H1 (cell line): ENCODE results near the gene STK33. TPM values are rescaled to one million over a fixed set of nuclear protein-coding genes. Genes with fewer than 3 reads are reported as not detected.

Experiments
- CTCF ChIA-PET: fragments of 300-600 bp; sonication (Branson Sonifier 250); formaldehyde crosslinking; loops from one replicate; lab custom pipeline; 2021; ENCODE audit not compliant: partially characterized antibody; lab: Charles Lee
- POLR2A ChIA-PET: fragments of 300-600 bp; sonication (Branson Sonifier 250); formaldehyde crosslinking; loops from one replicate; lab custom pipeline; 2021; ENCODE audit warnings: inconsistent platforms; ENCODE audit not compliant: partially characterized antibody; lab: Charles Lee
- DNase-seq, 2 experiments: peaks; one replicate each; pipeline versions ENCODE4 v3.0.0 to v3.0.0-alpha.2; 2010 to 2022; ENCODE audit warnings: low spot score in 2 of 2, low read depth in 1 of 2, mixed read lengths in 1 of 2
- FAIRE-seq: peaks from 2 replicates; lab custom pipeline; 2011; peaks lifted over from hg19 to GRCh38; lab: Jason Lieb, UNC
- H2AFZ ChIP-seq: 2 replicates; pipeline ENCODE4 v1.8.1; 2012; ENCODE audit warnings: low read length, inconsistent platforms
- H2AK5ac ChIP-seq: 2 replicates; pipeline ENCODE4 v1.6.1; 2013; ENCODE audit warnings: low read depth, low read length
- H2BK120ac ChIP-seq: replicated peaks from 2 replicates; pipeline ENCODE3; 2013; ENCODE audit warnings: low read depth, low read length, inconsistent platforms
- H2BK12ac ChIP-seq: 2 replicates; pipeline ENCODE4 v1.6.1; 2013; ENCODE audit warnings: low read depth, low read length
- H2BK15ac ChIP-seq: 2 replicates; pipeline ENCODE4 v1.6.1; 2013; ENCODE audit warnings: low read length
- H2BK20ac ChIP-seq: 2 replicates; pipeline ENCODE4 v1.6.1; 2013; ENCODE audit warnings: low read length
- H2BK5ac ChIP-seq: 2 replicates; pipeline ENCODE4 v1.6.1; 2013; ENCODE audit warnings: low read depth, low read length
- H3K14ac ChIP-seq: 2 replicates; pipeline ENCODE4 v1.6.1; 2013; ENCODE audit warnings: inconsistent platforms; ENCODE audit not compliant: insufficient read length
- H3K18ac ChIP-seq: 2 replicates; pipeline ENCODE4 v1.6.1; 2013; ENCODE audit warnings: low read length; ENCODE audit errors: extremely low read depth
- H3K23ac ChIP-seq: 2 replicates; pipeline ENCODE4 v1.6.1; 2013; ENCODE audit warnings: inconsistent platforms; ENCODE audit not compliant: insufficient read length
- H3K23me2 ChIP-seq: 2 replicates; pipeline ENCODE4 v1.6.1; 2013; ENCODE audit warnings: low read depth, low read length
- H3K27ac ChIP-seq: 2 replicates; pipeline ENCODE4 v1.6.1; 2011; ENCODE audit warnings: low read depth, low read length, inconsistent platforms
- H3K27me3 ChIP-seq, 4 experiments: replicated peaks in 1 of 4; 1 replicate in 1 of 4; 2 replicates in 3 of 4; pipeline versions ENCODE4 v1.6.1 to v1.8.1; 2011 to 2013; ENCODE audit warnings: low read length in 3 of 4, mild to moderate bottlenecking in 3 of 4, inconsistent platforms in 2 of 4, mixed read lengths in 2 of 4, moderate library complexity in 1 of 4; ENCODE audit not compliant: control insufficient read depth in 3 of 4, insufficient read depth in 3 of 4; ENCODE audit errors: extremely low read depth in 1 of 4
- H3K36me3 ChIP-seq, 4 experiments: 2 replicates each; pipeline versions ENCODE4 v1.6.1 to v1.8.1; 2011 to 2013; ENCODE audit warnings: mild to moderate bottlenecking in 4 of 4, low read length in 3 of 4, moderate library complexity in 2 of 4, control low read depth in 1 of 4, inconsistent platforms in 1 of 4; ENCODE audit not compliant: insufficient read depth in 4 of 4, control insufficient read depth in 2 of 4
- H3K4ac ChIP-seq: replicated peaks from 2 replicates; pipeline ENCODE3; 2013; ENCODE audit warnings: low read length, low read depth, mixed read lengths, inconsistent platforms; ENCODE audit not compliant: insufficient read length
- H3K4me1 ChIP-seq, 4 experiments: replicated peaks in 1 of 4; 1 replicate in 1 of 4; 2 replicates in 3 of 4; pipeline versions ENCODE4 v1.6.1 to v1.8.1; 2011 to 2013; ENCODE audit warnings: low read length in 3 of 4, inconsistent platforms in 2 of 4, mixed read lengths in 1 of 4; ENCODE audit not compliant: insufficient read depth in 4 of 4, control insufficient read depth in 3 of 4
- H3K4me2 ChIP-seq, 2 experiments: 2 replicates each; pipeline versions ENCODE4 v1.6.1 to v1.8.1; 2011 to 2013; ENCODE audit warnings: low read depth in 2 of 2, low read length in 2 of 2, control low read depth in 1 of 2, inconsistent platforms in 1 of 2, mild to moderate bottlenecking in 1 of 2; ENCODE audit not compliant: insufficient read depth in 1 of 2
- H3K4me3 ChIP-seq, 4 experiments: fragments of 200-600, 300-600 bp in 1 of 4; sonication (generic), shearing (Covaris generic), sonication (Bioruptor Twin) in 1 of 4; 2 replicates each; pipeline versions ENCODE4 v1.5.1 to v1.8.1; 2011 to 2016; ENCODE audit warnings: low read length in 4 of 4, low read depth in 3 of 4, control low read depth in 2 of 4, inconsistent platforms in 2 of 4, mild to moderate bottlenecking in 2 of 4, mixed read lengths in 1 of 4, moderate library complexity in 1 of 4; ENCODE audit not compliant: insufficient read depth in 2 of 4; ENCODE audit errors: extremely low read depth in 1 of 4
- H3K56ac ChIP-seq: replicated peaks from 2 replicates; pipeline ENCODE3; 2013; ENCODE audit warnings: low read depth, mild to moderate bottlenecking, mixed read lengths, low read length, inconsistent platforms; ENCODE audit not compliant: insufficient read length
- H3K79me1 ChIP-seq: 2 replicates; pipeline ENCODE4 v1.6.1; 2013; ENCODE audit warnings: low read depth, low read length, control low read depth
- H3K79me2 ChIP-seq, 2 experiments: 2 replicates each; pipeline versions ENCODE4 v1.6.1 to v1.8.1; 2012 to 2013; ENCODE audit warnings: low read length in 2 of 2, mild to moderate bottlenecking in 2 of 2, inconsistent platforms in 1 of 2; ENCODE audit not compliant: insufficient read depth in 2 of 2, control insufficient read depth in 1 of 2
- H3K9ac ChIP-seq, 4 experiments: replicated peaks in 1 of 4; 1 replicate in 1 of 4; 2 replicates in 3 of 4; pipeline versions ENCODE4 v1.6.1 to v1.8.1; 2011 to 2013; ENCODE audit warnings: low read depth in 3 of 4, low read length in 3 of 4, control low read depth in 2 of 4, mild to moderate bottlenecking in 2 of 4, moderate library complexity in 2 of 4, inconsistent platforms in 1 of 4; ENCODE audit errors: extremely low read depth in 1 of 4
- H3K9me3 ChIP-seq, 2 experiments: 2 replicates each; pipeline versions ENCODE4 v1.6.1 to v1.8.1; 2012 to 2013; ENCODE audit warnings: mild to moderate bottlenecking in 2 of 2, moderate library complexity in 2 of 2, control low read depth in 1 of 2, inconsistent platforms in 1 of 2, low read depth in 1 of 2, low read length in 1 of 2, mixed read lengths in 1 of 2; ENCODE audit not compliant: insufficient read depth in 2 of 2
- H4K20me1 ChIP-seq, 2 experiments: replicated peaks in 1 of 2; 2 replicates each; pipeline versions ENCODE3 to v1.8.1; 2011 to 2013; ENCODE audit warnings: inconsistent platforms in 2 of 2, low read length in 2 of 2, mild to moderate bottlenecking in 1 of 2; ENCODE audit not compliant: insufficient read depth in 2 of 2, control insufficient read depth in 1 of 2
- H4K5ac ChIP-seq: 2 replicates; pipeline ENCODE4 v1.6.1; 2013; ENCODE audit warnings: low read length, low read depth, mixed read lengths, inconsistent platforms; ENCODE audit not compliant: insufficient read length
- H4K8ac ChIP-seq: 2 replicates; pipeline ENCODE4 v1.8.0; 2013; ENCODE audit warnings: mild to moderate bottlenecking, moderate library complexity, low read length, inconsistent platforms; ENCODE audit not compliant: insufficient read depth; ENCODE audit errors: extremely low read depth
- H4K91ac ChIP-seq: replicated peaks from 2 replicates; pipeline ENCODE3; 2013; ENCODE audit warnings: low read length, mixed read lengths, inconsistent platforms; ENCODE audit not compliant: insufficient read length
- CHD2 ChIP-seq: IDR thresholded peaks from 2 replicates; pipeline ENCODE4 v1.6.1; 2012; ENCODE audit warnings: low read length, improper control_type of control experiment
- FOSL1 ChIP-seq: IDR thresholded peaks from 2 replicates; pipeline ENCODE4 v1.6.1; 2011; ENCODE audit warnings: mild to moderate bottlenecking, low read depth, low read length, moderate library complexity; ENCODE audit not compliant: insufficient read depth
- MAFK ChIP-seq: IDR thresholded peaks from 2 replicates; pipeline ENCODE4 v1.6.1; 2012; ENCODE audit warnings: low read depth, mild to moderate bottlenecking, improper control_type of control experiment, low read length
- MAX ChIP-seq: IDR thresholded peaks from 2 replicates; pipeline ENCODE4 v1.6.1; 2012; ENCODE audit warnings: inconsistent platforms
- SP1 ChIP-seq: IDR thresholded peaks from 2 replicates; pipeline ENCODE4 v1.6.1; 2011; ENCODE audit warnings: low read depth, low read length
- TAF7 ChIP-seq: optimal IDR thresholded peaks from 2 replicates; pipeline ENCODE3; 2011; ENCODE audit warnings: low read depth, mild to moderate bottlenecking, inconsistent platforms, low read length, moderate library complexity, borderline replicate concordance
- USF2 ChIP-seq: IDR thresholded peaks from 2 replicates; pipeline ENCODE4 v1.6.1; 2011; ENCODE audit warnings: low read length, improper control_type of control experiment
- ZNF274 ChIP-seq: IDR thresholded peaks from 2 replicates; pipeline ENCODE4 v1.7.0; 2012; ENCODE audit warnings: low read length, borderline replicate concordance; ENCODE audit errors: extremely low read depth
- polyA plus RNA-seq, 7 experiments: library from polyadenylated mRNA; depleted of rRNA in 3 of 7; stranded (reverse) in 5 of 7; unstranded in 2 of 7; fragments of >200 nt in 5 of 7; fragments of 200-250 nt in 2 of 7; gene quantifications; 1 replicate in 5 of 7; 2 replicates in 1 of 7; 4 replicates in 1 of 7; pipeline versions ENCODE4 v1.2.1 to v1.2.3, GENCODE V29; 2011 to 2013; ENCODE audit warnings: missing spikeins in 2 of 7, mixed read lengths in 2 of 7
- total RNA-seq: library from RNA; stranded (reverse); fragmentation: NEBNext Ultra II Directional; extraction: Animal tissue kit (Norgen Biotek cat#: 25700); gene quantifications from 2 replicates; pipeline ENCODE4 v1.2.1, GENCODE V29; 2021

The STK33 gene
- total and polyA plus RNA-seq, 2 of the 8 experiments (the other 6 are each of a cell fraction or from before 2014, with no cell fraction given): 8.8 to 25.1 TPM

GRCh38 chr11:8596504-8597046 is 2.5 kb upstream of the STK33 start:
- Histone ChIP-seq H3K36me3 (no peaks in the 10 kb centered on the region), H3K18ac (no peak overlapping the region), H4K91ac (no peak overlapping the region), H4K20me1 (no peaks in the 10 kb centered on the region), H3K27me3 (no peaks in the 10 kb centered on the region), H3K79me2 (0 out of 4 replicates have a peak, but pooled peaks cover 0 to 8% of the 10 kb centered on the region in 2 experiments), H3K9me3 (no peaks in the 10 kb centered on the region), H3K4me2 (no peak overlapping the region), H4K5ac (no peak overlapping the region), H2BK120ac (no peak overlapping the region), H4K8ac (no peak overlapping the region), H2AFZ (no peak overlapping the region), H3K4ac (no peak overlapping the region), H2BK15ac (no peak overlapping the region), H3K14ac (no peak overlapping the region), H3K56ac (no peak overlapping the region), H3K23me2 (peaks cover 10% of the 10 kb centered on the region), H2BK5ac (no peak overlapping the region), H3K23ac (no peak overlapping the region), H3K27ac (no peak overlapping the region), H3K9ac (no peak overlapping the region), H2BK12ac (no peak overlapping the region), H2BK20ac (no peak overlapping the region), H2AK5ac (no peak overlapping the region), H3K79me1 (no peaks in the 10 kb centered on the region; the same call in 1 of the 2 replicates), H3K4me3 (no peak overlapping the region), H3K4me1 (peaks cover 0 to 10% (median 4%) of the 10 kb centered on the region in 4 experiments; a peak in 4 of 7 replicates)
- no peak for FAIRE-seq
- DNase-seq: no peak
- ChIA-PET CTCF (interaction anchor here (0.7 kb wide), 1 partner anchor 50 kb away, joined by 3 read pairs; no protein-coding TSS in a partner anchor), POLR2A (interaction anchor here (1.1 kb wide), 1 partner anchor 87 kb away, joined by 3 read pairs; no protein-coding TSS in a partner anchor)
- no peak for TF ChIP-seq USF2
- no peak for TF ChIP-seq CHD2
- no peak for TF ChIP-seq TAF7
- no peak for TF ChIP-seq ZNF274
- TF ChIP-seq MAX: no peak
- no peak for TF ChIP-seq SP1
- TF ChIP-seq MAFK: no peak
- no peak for TF ChIP-seq FOSL1
